ENCODE results near the gene PRX. TPM values are rescaled to one million over a fixed set of nuclear protein-coding genes. Genes with fewer than 3 reads are reported as not detected.
"Not testable (repeated sequence)": the region's sequence is repeated elsewhere in the genome, so short reads cannot be mapped to it uniquely, and the experiment has no call there.

The PRX gene
- total and polyA plus RNA-seq, 2 of the 4 experiments (the other 2 are of a cell fraction) = 0.90 to 1.7 TPM

- DNase-seq; H3K18ac ChIP-seq (ENCODE audit: low read depth, low read length); H3K4me2 ChIP-seq (ENCODE audit: low read depth, low read length); dilution Hi-C loops (cut with HindIII; ENCODE audit: low sequenced_read_pairs, unreplicated experiment); H3K36me3 ChIP-seq (ENCODE audit: control insufficient read depth, insufficient read depth, low read length); H2BK5ac ChIP-seq (ENCODE audit: low read depth, low read length, poor library complexity, severe bottlenecking); H3K79me1 ChIP-seq (ENCODE audit: low read depth in 1 of 2, low read length in 2 of 2); H4K91ac ChIP-seq (ENCODE audit: insufficient read depth, low read depth, low read length); H2AK5ac ChIP-seq (ENCODE audit: low read depth, low read length); H3K56ac ChIP-seq (ENCODE audit: extremely low read depth, insufficient read depth, low read length); H2BK120ac ChIP-seq (ENCODE audit: low read depth, low read length); H3K23ac ChIP-seq (ENCODE audit: low read depth, low read length); H4K20me1 ChIP-seq (ENCODE audit: insufficient read depth, low read length); intact Hi-C loops (cut with micrococcal nuclease); H3K9me1 ChIP-seq (ENCODE audit: insufficient read depth, low read length); H2AFZ ChIP-seq (replicated peaks; ENCODE audit: low read length, poor library complexity); BruUV-seq (replicated peaks); H3K9me3 ChIP-seq (ENCODE audit: control insufficient read depth, insufficient read depth, low read length); H3K4me3 ChIP-seq (ENCODE audit: insufficient read depth, low read depth, low read length); H3K14ac ChIP-seq (replicated peaks; ENCODE audit: low read depth, low read length); H4K5ac ChIP-seq (ENCODE audit: low read depth, low read length); H3K4ac ChIP-seq (ENCODE audit: low read depth, low read length); H2BK20ac ChIP-seq (ENCODE audit: low read depth, low read length); ATAC-seq (ENCODE audit: low read depth); H3K9ac ChIP-seq (ENCODE audit: low read depth, low read length); H3K27me3 ChIP-seq (ENCODE audit: control insufficient read depth, insufficient read depth, low read length); POLR2A ChIA-PET (ENCODE audit: unreplicated experiment); H2AK9ac ChIP-seq (replicated peaks; ENCODE audit: low read depth, low read length, poor library complexity); H3K27ac ChIP-seq (ENCODE audit: insufficient read depth, low read length); in situ Hi-C loops (cut with MboI; ENCODE audit: low sequenced_read_pairs); H4K8ac ChIP-seq (ENCODE audit: low read depth in 2 of 2, low read length in 2 of 2); H2BK15ac ChIP-seq (ENCODE audit: low read depth, low read length): not testable (repeated sequence)
- CTCF ChIA-PET = interaction anchor here (0.6 kb wide), 2 partner anchors 185 to 191 kb away, joined by 3 read pairs; no protein-coding TSS in a partner anchor
- WGBS, 2 experiments (ENCODE audit: extremely low coverage in 2 of 2, insufficient read length in 1 of 2) = no CpG with 5 or more reads among the region's 10 CpGs
- H3K4me1 ChIP-seq (ENCODE audit: control insufficient read depth, insufficient read depth, low read length) = peaks cover 11% of the 10 kb centered on the region
These were observed 17.1 kb upstream of the PRX start for GRCh38 chr19:40430242-40430641.

- H3K14ac ChIP-seq (replicated peaks; ENCODE audit: low read depth, low read length); H2BK15ac ChIP-seq (ENCODE audit: low read depth, low read length); H2BK120ac ChIP-seq (ENCODE audit: low read depth, low read length); H4K5ac ChIP-seq (ENCODE audit: low read depth, low read length); H2AK9ac ChIP-seq (replicated peaks; ENCODE audit: low read depth, low read length, poor library complexity); H4K8ac ChIP-seq (ENCODE audit: low read depth in 2 of 2, low read length in 2 of 2); POLR2A ChIA-PET (ENCODE audit: unreplicated experiment); H3K9me3 ChIP-seq (ENCODE audit: control insufficient read depth, insufficient read depth, low read length); in situ Hi-C loops (cut with MboI; ENCODE audit: low sequenced_read_pairs); H4K91ac ChIP-seq (ENCODE audit: insufficient read depth, low read depth, low read length); H3K56ac ChIP-seq (ENCODE audit: extremely low read depth, insufficient read depth, low read length); H3K27me3 ChIP-seq (ENCODE audit: control insufficient read depth, insufficient read depth, low read length); H2AFZ ChIP-seq (replicated peaks; ENCODE audit: low read length, poor library complexity); H3K4ac ChIP-seq (ENCODE audit: low read depth, low read length); DNase-seq; H3K9me1 ChIP-seq (ENCODE audit: insufficient read depth, low read length); H3K9ac ChIP-seq (ENCODE audit: low read depth, low read length); H3K18ac ChIP-seq (ENCODE audit: low read depth, low read length); H3K4me1 ChIP-seq (ENCODE audit: control insufficient read depth, insufficient read depth, low read length); H2BK5ac ChIP-seq (ENCODE audit: low read depth, low read length, poor library complexity, severe bottlenecking); H3K23ac ChIP-seq (ENCODE audit: low read depth, low read length); H3K4me2 ChIP-seq (ENCODE audit: low read depth, low read length); H3K36me3 ChIP-seq (ENCODE audit: control insufficient read depth, insufficient read depth, low read length); BruUV-seq (replicated peaks); dilution Hi-C loops (cut with HindIII; ENCODE audit: low sequenced_read_pairs, unreplicated experiment); ATAC-seq (ENCODE audit: low read depth); H2BK20ac ChIP-seq (ENCODE audit: low read depth, low read length); H3K4me3 ChIP-seq (ENCODE audit: insufficient read depth, low read depth, low read length); H2AK5ac ChIP-seq (ENCODE audit: low read depth, low read length); H3K27ac ChIP-seq (ENCODE audit: insufficient read depth, low read length): not testable (repeated sequence)
- Histone ChIP-seq H4K20me1 (ENCODE audit: insufficient read depth, low read length) (peaks cover 10% of the 10 kb centered on the region), H3K79me1 (ENCODE audit: low read depth in 1 of 2, low read length in 2 of 2) (peaks cover 12 to 17% of the 10 kb centered on the region in 2 experiments; a peak in 3 of 4 replicates)
- intact Hi-C loops (cut with micrococcal nuclease) = loop anchor here (10.0 kb wide), 1 partner anchor 123 kb away; no protein-coding TSS in a partner anchor
- CTCF ChIA-PET = interaction anchor here (0.6 kb wide), 1 partner anchor 26 kb away, joined by 3 read pairs; no protein-coding TSS in a partner anchor
- 80% methylated on average over 1 of the region's 7 CpGs; no CpG with 5 or more reads in 1 of the 2 experiments for WGBS, 2 experiments (ENCODE audit: extremely low coverage in 2 of 2, insufficient read length in 1 of 2)
These were observed 15.0 kb upstream of the PRX start for GRCh38 chr19:40428197-40428596.
